AG04450 (cell line): ENCODE results near the gene ACAP3. TPM values are rescaled to one million over a fixed set of nuclear protein-coding genes. Genes with fewer than 3 reads are reported as not detected.

Experiments
- CTCF ChIA-PET: fragments of 300-600, 350-600 bp; formaldehyde crosslinking; extraction: SDS; loops from one replicate; lab custom pipeline; 2022; ENCODE audit warnings: antibody characterized with exemption, inconsistent platforms; lab: Charles Lee
- POLR2A ChIA-PET: fragments of 350-600 bp; formaldehyde crosslinking; extraction: SDS; loops from one replicate; lab custom pipeline; 2021; ENCODE audit warnings: antibody characterized with exemption, inconsistent platforms; lab: Yijun Ruan, JAX
- DNase-seq: peaks from one replicate; pipeline ENCODE4 v3.0.0-alpha.2; 2011; ENCODE audit warnings: low read depth, low spot score
- H3K27ac ChIP-seq: one replicate; pipeline ENCODE4 v1.5.1; 2012; ENCODE audit warnings: low read depth, low read length, control low read depth
- H3K27me3 ChIP-seq: one replicate; pipeline ENCODE4 v1.6.0; 2012; ENCODE audit warnings: low read length; ENCODE audit not compliant: control insufficient read depth, insufficient read depth
- H3K4me3 ChIP-seq: 2 replicates; pipeline ENCODE4 v1.5.1; 2011; ENCODE audit warnings: mild to moderate bottlenecking, low read depth, low read length, control low read depth
- H3K9me3 ChIP-seq: 2 replicates; pipeline ENCODE4 v1.5.1; 2012; ENCODE audit warnings: low read length; ENCODE audit not compliant: control insufficient read depth, insufficient read depth
- polyA plus RNA-seq: library from polyadenylated mRNA; depleted of rRNA; stranded (reverse); fragments of >200 nt; gene quantifications from 2 replicates; pipeline ENCODE4 v1.2.3, GENCODE V29; 2011
- TF ChIP-seq, protein P1 (sequence below): IDR thresholded peaks from 2 replicates; pipeline ENCODE4 v1.5.1; 2011; ENCODE audit warnings: low read depth, low read length, control low read depth, inconsistent platforms

ACAP3 gene
- polyA plus RNA-seq, 1 experiment, result 17.5 TPM

DNA sequence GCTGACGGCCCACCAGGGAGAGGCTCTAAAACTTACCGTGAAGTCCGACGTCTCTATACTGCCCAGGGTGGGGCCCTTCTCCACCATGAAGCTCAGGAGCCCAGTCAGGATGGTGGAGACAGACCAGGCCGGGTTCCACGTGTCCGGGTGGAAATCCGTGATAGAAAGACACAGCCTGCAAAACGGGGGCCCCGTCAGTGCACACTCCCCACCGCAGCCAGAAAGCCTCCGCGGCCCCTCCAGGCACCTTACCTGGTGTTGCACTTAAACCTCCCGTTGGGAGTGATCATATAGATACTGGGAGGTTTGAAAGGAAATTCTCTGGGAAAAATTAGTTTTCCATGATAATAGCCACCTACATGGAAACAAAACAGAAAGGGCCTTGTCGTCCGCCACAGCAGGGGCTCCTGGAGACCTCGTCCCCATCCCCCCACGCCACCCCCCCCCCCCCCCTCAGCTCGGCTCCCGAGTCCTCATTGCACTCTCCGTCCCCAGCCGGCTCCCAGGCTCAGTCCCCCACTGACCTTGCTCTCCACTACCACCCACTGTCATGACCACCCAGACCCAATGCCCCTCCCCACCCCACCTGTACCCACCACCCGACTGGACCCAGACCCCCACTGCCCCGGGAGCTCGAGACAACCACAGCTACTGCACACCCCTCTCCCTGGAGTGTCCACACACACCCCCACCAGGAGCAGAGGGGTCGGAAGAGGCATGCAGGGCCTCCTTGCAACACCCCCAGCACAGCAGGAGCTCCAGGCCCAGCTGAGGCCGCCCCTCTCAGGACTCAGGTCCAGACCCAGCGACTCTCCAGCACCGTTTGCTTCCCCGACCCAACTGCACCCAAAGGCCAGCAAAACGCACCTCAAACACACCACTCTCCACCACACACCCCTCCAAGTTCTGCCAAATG is 50.5 kb downstream of the ACAP3 start:
- no peak for DNase-seq
- no peak overlapping the region for H3K4me3 ChIP-seq
- TF ChIP-seq, protein P1, sequence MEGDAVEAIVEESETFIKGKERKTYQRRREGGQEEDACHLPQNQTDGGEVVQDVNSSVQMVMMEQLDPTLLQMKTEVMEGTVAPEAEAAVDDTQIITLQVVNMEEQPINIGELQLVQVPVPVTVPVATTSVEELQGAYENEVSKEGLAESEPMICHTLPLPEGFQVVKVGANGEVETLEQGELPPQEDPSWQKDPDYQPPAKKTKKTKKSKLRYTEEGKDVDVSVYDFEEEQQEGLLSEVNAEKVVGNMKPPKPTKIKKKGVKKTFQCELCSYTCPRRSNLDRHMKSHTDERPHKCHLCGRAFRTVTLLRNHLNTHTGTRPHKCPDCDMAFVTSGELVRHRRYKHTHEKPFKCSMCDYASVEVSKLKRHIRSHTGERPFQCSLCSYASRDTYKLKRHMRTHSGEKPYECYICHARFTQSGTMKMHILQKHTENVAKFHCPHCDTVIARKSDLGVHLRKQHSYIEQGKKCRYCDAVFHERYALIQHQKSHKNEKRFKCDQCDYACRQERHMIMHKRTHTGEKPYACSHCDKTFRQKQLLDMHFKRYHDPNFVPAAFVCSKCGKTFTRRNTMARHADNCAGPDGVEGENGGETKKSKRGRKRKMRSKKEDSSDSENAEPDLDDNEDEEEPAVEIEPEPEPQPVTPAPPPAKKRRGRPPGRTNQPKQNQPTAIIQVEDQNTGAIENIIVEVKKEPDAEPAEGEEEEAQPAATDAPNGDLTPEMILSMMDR, result no peak
- no peaks in the 10 kb centered on the region for H3K27me3 ChIP-seq
- ChIA-PET POLR2A (interaction anchor here (0.7 kb wide), 2 partner anchors 13 to 28 kb away, joined by 6 to 9 read pairs; no protein-coding TSS in a partner anchor), CTCF (no interaction called here)
- no peak overlapping the region for H3K27ac ChIP-seq
- H3K9me3 ChIP-seq, result peaks cover 4% of the 10 kb centered on the region; the same call in 1 of the 2 replicates

DNA sequence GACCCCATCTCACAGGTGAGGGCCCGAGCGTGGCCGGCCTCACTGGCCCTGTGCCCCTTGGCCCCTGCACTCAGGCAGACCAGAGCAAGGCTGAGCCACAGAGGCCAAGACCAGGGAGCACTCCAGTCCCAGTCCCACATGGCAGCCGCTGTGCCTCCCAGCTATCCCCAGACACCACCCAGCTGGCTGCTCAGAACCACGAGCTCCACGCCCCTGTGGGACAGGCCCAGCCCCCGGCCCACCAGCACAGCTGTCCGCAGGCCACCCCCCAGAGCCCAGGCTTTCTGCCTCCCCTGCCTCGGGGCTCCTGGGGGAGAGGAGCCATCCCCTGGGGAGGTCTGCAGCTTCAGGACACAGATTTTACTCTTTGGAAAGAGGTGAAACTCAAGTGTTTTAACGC is 52.1 kb downstream of the ACAP3 start:
- no peak overlapping the region for H3K4me3 ChIP-seq
- no peaks in the 10 kb centered on the region for H3K27me3 ChIP-seq
- no peak overlapping the region for H3K27ac ChIP-seq
- DNase-seq, result no peak
- POLR2A ChIA-PET, result no interaction called here
- TF ChIP-seq, protein P1, result no peak
- H3K9me3 ChIP-seq, result peaks cover 4% of the 10 kb centered on the region; the same call in 1 of the 2 replicates
- CTCF ChIA-PET, result no interaction called here

DNA sequence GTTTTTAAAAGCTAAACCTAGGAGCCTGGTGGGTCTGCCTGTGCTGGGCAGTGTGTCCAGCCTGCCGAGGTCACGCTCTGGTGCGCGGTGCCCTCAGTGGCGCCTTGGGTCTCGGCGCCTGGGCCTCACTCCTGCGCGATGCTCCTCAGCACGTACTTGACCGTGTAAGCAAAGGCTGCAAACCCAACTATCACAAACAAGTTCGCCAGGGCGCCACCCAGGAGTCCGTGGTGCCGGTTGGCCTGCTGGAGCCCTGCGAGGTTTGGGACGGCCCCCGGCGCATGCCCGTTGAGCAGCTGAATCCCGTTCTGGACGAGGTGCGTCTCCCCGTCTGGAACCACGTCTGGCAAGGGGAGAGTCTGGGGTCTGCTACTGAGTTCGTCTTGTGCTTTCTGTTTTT is 52.7 kb downstream of the ACAP3 start:
- POLR2A ChIA-PET, result no interaction called here
- TF ChIP-seq, protein P1, result no peak
- Histone ChIP-seq H3K9me3 (peaks cover 4% of the 10 kb centered on the region; the same call in 1 of the 2 replicates), H3K27ac (no peak overlapping the region), H3K27me3 (no peaks in the 10 kb centered on the region), H3K4me3 (no peak overlapping the region)
- no peak for DNase-seq
- CTCF ChIA-PET, result no interaction called here

GRCh38 chr1:1254667-1254998 is 53.1 kb downstream of the ACAP3 start:
- no peak overlapping the region for H3K27ac ChIP-seq
- no peak for DNase-seq

More at GRCh38 chr1:1254667-1254998, 53.1 kb downstream of the ACAP3 start:
- CTCF ChIA-PET, result no interaction called here
- Histone ChIP-seq H3K4me3 (no peak overlapping the region), H3K27me3 (no peaks in the 10 kb centered on the region), H3K9me3 (peaks cover 4% of the 10 kb centered on the region; the same call in 1 of the 2 replicates)
- POLR2A ChIA-PET, result no interaction called here
- TF ChIP-seq, protein P1, result no peak
